ENCODE measurements around the gene TMEM82. TPM values are rescaled to one million over a fixed set of nuclear protein-coding genes. Genes with fewer than 3 reads are reported as not detected.

Gene TMEM82
- total and polyA plus RNA-seq, 9 of the 15 experiments (the other 6 are each of a cell fraction or from before 2014, with no cell fraction given): not detected

DNA sequence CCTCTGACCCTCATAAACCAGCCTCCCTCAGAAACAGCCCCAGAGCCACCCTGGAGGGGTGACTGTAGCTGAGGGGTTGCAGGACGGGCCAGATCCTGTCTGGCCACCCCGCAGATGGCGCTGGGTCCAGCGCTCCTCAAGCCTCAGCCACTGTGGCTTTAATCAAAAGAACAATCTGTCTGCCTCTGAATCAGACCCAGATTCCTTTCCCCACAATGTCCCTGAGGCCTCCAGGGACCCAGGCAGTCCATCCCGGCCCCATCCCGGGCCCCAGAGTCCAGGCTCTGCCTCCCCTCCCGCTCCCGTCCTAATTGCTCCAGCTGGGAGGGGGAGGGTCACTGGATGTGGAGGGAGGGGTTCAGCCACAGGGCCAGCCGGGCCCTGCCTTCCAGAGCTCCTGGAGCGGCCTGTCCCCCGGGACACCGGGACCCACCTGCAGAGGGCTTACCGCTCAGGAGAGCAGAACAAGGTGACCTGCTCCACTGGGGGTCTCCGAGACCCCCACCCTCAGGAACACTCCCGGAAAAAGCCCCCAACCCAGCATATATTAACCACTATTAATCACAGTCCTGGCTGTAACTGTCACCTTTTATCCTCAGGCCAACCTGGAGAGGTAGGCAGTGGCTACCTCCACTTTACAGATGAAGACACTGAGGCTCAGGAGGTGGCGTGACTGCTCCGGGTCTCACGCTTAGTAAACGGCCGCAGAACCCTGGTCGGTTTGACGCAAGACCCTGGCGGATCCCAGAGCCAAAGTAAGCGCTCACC, 15.5 kb downstream of the TMEM82 start:
- Histone ChIP-seq H3K9ac (ENCODE audit: insufficient read depth in 1 of 2, low read depth in 2 of 2, low read length in 2 of 2) (no peak overlapping the region), H3K27me3 (ENCODE audit: control insufficient read depth in 2 of 2, insufficient read depth in 2 of 2, low read length in 2 of 2) (peaks cover 26 to 55% of the 10 kb centered on the region in 2 experiments; a peak in 4 of 5 replicates), H3K36me3 (ENCODE audit: control insufficient read depth, insufficient read depth, low read length) (no peaks in the 10 kb centered on the region), H3K9me1 (ENCODE audit: control insufficient read depth, insufficient read depth, low read length) (no peaks in the 10 kb centered on the region), H2AFZ (ENCODE audit: low read depth, low read length) (no peak overlapping the region), H3K4me1 (replicated peaks in 1 of 2; ENCODE audit: control insufficient read depth in 2 of 2, insufficient read depth in 2 of 2, low read length in 2 of 2) (peaks cover 15 to 40% of the 10 kb centered on the region in 2 experiments; a peak in 4 of 5 replicates), H3K9me3 (replicated peaks; ENCODE audit: control insufficient read depth, insufficient read depth, low read depth, low read length) (no peaks in the 10 kb centered on the region), H3K4me2 (ENCODE audit: insufficient read depth, low read length) (no peak overlapping the region), H3K79me2 (ENCODE audit: control insufficient read depth, insufficient read depth, low read length) (no peaks in the 10 kb centered on the region), H3K4me3 (no peak overlapping the region), H3K27ac (ENCODE audit: extremely low read depth, low read depth, low read length) (no peak overlapping the region), H4K20me1 (replicated peaks; ENCODE audit: control insufficient read depth, insufficient read depth, low read length) (peaks cover 9% of the 10 kb centered on the region)
- TF ChIP-seq GATA2 (CRISPR knock-in tag; IDR thresholded peaks at IDR 0.05) (peak; percentile 48), CAMTA2 (CRISPR knock-in tag; conservative IDR thresholded peaks at IDR 0.05) (no peak), NONO (IDR thresholded peaks at IDR 0.05; ENCODE audit: low read depth in 2 of 2, low read length in 1 of 2) (no peak), ZNF444 (CRISPR knock-in tag; IDR thresholded peaks at IDR 0.05) (0 out of 2 replicates have a peak, but pooled peaks have one; percentile 34), ZBTB7A (IDR thresholded peaks at IDR 0.05; ENCODE audit: borderline replicate concordance, control insufficient read depth, low read depth, low read length) (peak; percentile 88), KLF10 (CRISPR knock-in tag; IDR thresholded peaks at IDR 0.05) (no peak), KDM1A (IDR thresholded peaks at IDR 0.05) (peak; percentile 51 to 88)
- TF ChIP-seq, protein P1, sequence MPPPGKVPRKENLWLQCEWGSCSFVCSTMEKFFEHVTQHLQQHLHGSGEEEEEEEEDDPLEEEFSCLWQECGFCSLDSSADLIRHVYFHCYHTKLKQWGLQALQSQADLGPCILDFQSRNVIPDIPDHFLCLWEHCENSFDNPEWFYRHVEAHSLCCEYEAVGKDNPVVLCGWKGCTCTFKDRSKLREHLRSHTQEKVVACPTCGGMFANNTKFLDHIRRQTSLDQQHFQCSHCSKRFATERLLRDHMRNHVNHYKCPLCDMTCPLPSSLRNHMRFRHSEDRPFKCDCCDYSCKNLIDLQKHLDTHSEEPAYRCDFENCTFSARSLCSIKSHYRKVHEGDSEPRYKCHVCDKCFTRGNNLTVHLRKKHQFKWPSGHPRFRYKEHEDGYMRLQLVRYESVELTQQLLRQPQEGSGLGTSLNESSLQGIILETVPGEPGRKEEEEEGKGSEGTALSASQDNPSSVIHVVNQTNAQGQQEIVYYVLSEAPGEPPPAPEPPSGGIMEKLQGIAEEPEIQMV (tag; conservative IDR thresholded peaks at IDR 0.05; ENCODE audit: low read depth): no peak
- TF ChIP-seq, protein P2, sequence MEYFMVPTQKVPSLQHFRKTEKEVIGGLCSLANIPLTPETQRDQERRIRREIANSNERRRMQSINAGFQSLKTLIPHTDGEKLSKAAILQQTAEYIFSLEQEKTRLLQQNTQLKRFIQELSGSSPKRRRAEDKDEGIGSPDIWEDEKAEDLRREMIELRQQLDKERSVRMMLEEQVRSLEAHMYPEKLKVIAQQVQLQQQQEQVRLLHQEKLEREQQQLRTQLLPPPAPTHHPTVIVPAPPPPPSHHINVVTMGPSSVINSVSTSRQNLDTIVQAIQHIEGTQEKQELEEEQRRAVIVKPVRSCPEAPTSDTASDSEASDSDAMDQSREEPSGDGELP (CRISPR knock-in tag; IDR thresholded peaks at IDR 0.05; ENCODE audit: borderline replicate concordance): peak; percentile 48; the same call in 1 of the 2 replicates
- TF ChIP-seq, protein P3, sequence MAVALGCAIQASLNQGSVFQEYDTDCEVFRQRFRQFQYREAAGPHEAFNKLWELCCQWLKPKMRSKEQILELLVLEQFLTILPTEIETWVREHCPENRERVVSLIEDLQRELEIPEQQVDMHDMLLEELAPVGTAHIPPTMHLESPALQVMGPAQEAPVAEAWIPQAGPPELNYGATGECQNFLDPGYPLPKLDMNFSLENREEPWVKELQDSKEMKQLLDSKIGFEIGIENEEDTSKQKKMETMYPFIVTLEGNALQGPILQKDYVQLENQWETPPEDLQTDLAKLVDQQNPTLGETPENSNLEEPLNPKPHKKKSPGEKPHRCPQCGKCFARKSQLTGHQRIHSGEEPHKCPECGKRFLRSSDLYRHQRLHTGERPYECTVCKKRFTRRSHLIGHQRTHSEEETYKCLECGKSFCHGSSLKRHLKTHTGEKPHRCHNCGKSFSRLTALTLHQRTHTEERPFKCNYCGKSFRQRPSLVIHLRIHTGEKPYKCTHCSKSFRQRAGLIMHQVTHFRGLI (CRISPR knock-in tag; IDR thresholded peaks at IDR 0.05): no peak
- CTCF ChIA-PET (ENCODE audit: low intra/inter-chr PET ratio): no interaction called here
- in situ Hi-C loops (cut with MboI) (no loop called here), intact Hi-C loops (cut with micrococcal nuclease) (no loop called here)
- DNase-seq (ENCODE audit: extremely low read depth in 1 of 4, low spot score in 3 of 4): peak in 2 of 4 experiments; percentile 42 to 51
- 10% methylated on average over 24 of the region's 24 CpGs for WGBS (ENCODE audit: insufficient coverage, low coverage, missing lambda C conversion rate)
- FAIRE-seq: no peak
- ATAC-seq: peak; percentile 13; the same call in 1 of the 3 replicates
- no TSS peak for BruUV-seq (replicated peaks)
- POLR2A ChIA-PET: interaction anchor here (0.5 to 1.0 kb wide), 3 partner anchors 8 to 56 kb away, joined by 3 to 4 read pairs (median 4); no protein-coding TSS in a partner anchor
